HepG2 (cell line): ENCODE data around the gene RPS19BP1. TPM values are rescaled to one million over a fixed set of nuclear protein-coding genes. Genes with fewer than 3 reads are reported as not detected.

ENCODE experiments used
- ARID5B ChIP-seq: IDR thresholded peaks from 2 replicates; pipeline ENCODE4 v1.4.0; 2020; ENCODE audit warnings: mild to moderate bottlenecking, missing genetic modification reagents
- ATF3 ChIP-seq: sonication (generic); formaldehyde crosslinking; IDR thresholded peaks from 2 replicates; pipeline ENCODE4 v1.4.0; 2020; ENCODE audit warnings: missing genetic modification reagents
- ELF4 ChIP-seq: sonication (generic); formaldehyde crosslinking; IDR thresholded peaks from 2 replicates; pipeline ENCODE4 v1.5.0; 2020; ENCODE audit warnings: missing genetic modification reagents, mild to moderate bottlenecking, moderate library complexity, borderline replicate concordance
- FOXJ3 ChIP-seq: sonication (generic); formaldehyde crosslinking; IDR thresholded peaks from 2 replicates; pipeline ENCODE4 v1.4.0; 2020; ENCODE audit warnings: missing genetic modification reagents, mild to moderate bottlenecking, borderline replicate concordance
- HMG20A ChIP-seq: IDR thresholded peaks from 2 replicates; pipeline ENCODE4 v1.6.1; 2016; ENCODE audit warnings: borderline replicate concordance
- PAXIP1 ChIP-seq: sonication (generic); formaldehyde crosslinking; conservative IDR thresholded peaks from 2 replicates; pipeline ENCODE4 v1.4.0; 2020; ENCODE audit warnings: mild to moderate bottlenecking, missing genetic modification reagents, moderate library complexity
- PHF5A ChIP-seq: IDR thresholded peaks from one replicate; pipeline ENCODE4 v1.6.1; 2018; ENCODE audit warnings: low read depth, missing genetic modification reagents; ENCODE audit not compliant: unreplicated experiment
- SAP130 ChIP-seq: IDR thresholded peaks from 2 replicates; pipeline ENCODE4 v1.6.1; 2016; ENCODE audit warnings: low read depth
- SIX4 ChIP-seq: sonication (generic); formaldehyde crosslinking; IDR thresholded peaks from 2 replicates; pipeline ENCODE4 v1.4.0; 2020; ENCODE audit warnings: missing genetic modification reagents
- TBL1XR1 ChIP-seq: fragments of 150-350 bp; IDR thresholded peaks from 2 replicates; pipeline ENCODE4 v1.6.1; 2014; ENCODE audit warnings: borderline replicate concordance, low read length; ENCODE audit not compliant: partially characterized antibody
- TFE3 ChIP-seq: IDR thresholded peaks from 2 replicates; pipeline ENCODE4 v1.6.1; 2016
- XRCC5 ChIP-seq: fragments of 200-400 bp; formaldehyde crosslinking; optimal IDR thresholded peaks from 2 replicates; pipeline ENCODE3; 2017; ENCODE audit warnings: mild to moderate bottlenecking, low read length
- ZBTB26 ChIP-seq: IDR thresholded peaks from 2 replicates; pipeline ENCODE4 v1.6.1; 2016; ENCODE audit warnings: missing compliant biosample characterization, missing genetic modification reagents, borderline replicate concordance
- ZFX ChIP-seq: sonication (generic); formaldehyde crosslinking; IDR thresholded peaks from 2 replicates; pipeline ENCODE4 v1.4.0; 2020; ENCODE audit warnings: mild to moderate bottlenecking, low read depth, missing genetic modification reagents, moderate library complexity
- ZFY ChIP-seq: sonication (generic); formaldehyde crosslinking; IDR thresholded peaks from 2 replicates; pipeline ENCODE4 v1.4.0; 2020; ENCODE audit warnings: missing genetic modification reagents
- ZKSCAN8 ChIP-seq: IDR thresholded peaks from 2 replicates; pipeline ENCODE4 v1.6.1; 2016; ENCODE audit warnings: borderline replicate concordance, missing genetic modification reagents, missing compliant biosample characterization
- ZNF607 ChIP-seq: sonication (generic); formaldehyde crosslinking; IDR thresholded peaks from 2 replicates; pipeline ENCODE4 v1.5.1; 2020; ENCODE audit warnings: missing genetic modification reagents, mild to moderate bottlenecking, borderline replicate concordance
- ZNF891 ChIP-seq: sonication (generic); formaldehyde crosslinking; IDR thresholded peaks from 2 replicates; pipeline ENCODE4 v1.5.0; 2020; ENCODE audit warnings: mild to moderate bottlenecking, missing genetic modification reagents
- polyA plus RNA-seq, 8 experiments: library from polyadenylated mRNA; depleted of rRNA in 3 of 8; stranded (reverse) in 7 of 8; unstranded in 1 of 8; fragments of >200 nt; fragmentation: Illumina TruSeq in 4 of 8; extraction: Trizol in 4 of 8; gene quantifications; 2 replicates each; pipeline versions ENCODE4 v1.2.1 to v1.2.3, GENCODE V29; 2011 to 2016; ENCODE audit warnings: low read depth in 4 of 8, missing spikeins in 1 of 8, mixed read lengths in 1 of 8; ENCODE audit not compliant: insufficient read depth in 1 of 8
- total RNA-seq, 5 experiments: library from RNA; depleted of rRNA; stranded (reverse); fragments of >200 nt; fragmentation: Illumina TruSeq; extraction: Trizol; gene quantifications; 2 replicates each; pipeline ENCODE4 v1.2.3, GENCODE V29; 2016; ENCODE audit warnings: low read depth in 1 of 5

RPS19BP1 gene
- total and polyA plus RNA-seq, 2 of the 13 experiments (the other 11 are each of a cell fraction or from before 2014, with no cell fraction given): 44.3 to 81.3 TPM

GRCh38 chr22:39528681-39529486, 3.7 kb downstream of the RPS19BP1 start (continued):
- TF ChIP-seq ARID5B (CRISPR knock-in tag): peak; percentile 70
- TF ChIP-seq TFE3: 0 out of 2 replicates have a peak, but pooled peaks have one; percentile 45
- TF ChIP-seq ZNF891 (CRISPR knock-in tag): peak; percentile 77; the same call in 1 of the 2 replicates
- 0 out of 2 replicates have a peak, but pooled peaks have one; percentile 13 for TF ChIP-seq HMG20A (CRISPR knock-in tag)
- TF ChIP-seq ELF4 (CRISPR knock-in tag): no peak
- peak; percentile 42; the same call in 1 of the 2 replicates for TF ChIP-seq PAXIP1
- peak; percentile 51; the same call in 1 of the 2 replicates for TF ChIP-seq FOXJ3 (CRISPR knock-in tag)
- peak; percentile 65 for TF ChIP-seq ZNF607
- peak; percentile 73 for TF ChIP-seq ZFX (CRISPR knock-in tag)
- peak; percentile 75; the same call in 1 of the 2 replicates for TF ChIP-seq ZBTB26 (CRISPR knock-in tag)
- peak; percentile 44; the same call in 1 of the 2 replicates for TF ChIP-seq SIX4 (CRISPR knock-in tag)
- peak; percentile 69 for TF ChIP-seq ZFY (CRISPR knock-in tag)
- peak; percentile 85 for TF ChIP-seq SAP130
- TF ChIP-seq ZKSCAN8 (CRISPR knock-in tag): peak; percentile 91
- peak; percentile 81 for TF ChIP-seq TBL1XR1
- TF ChIP-seq ATF3: peak; percentile 59
- TF ChIP-seq XRCC5: peak; percentile 100
- TF ChIP-seq PHF5A (CRISPR knock-in tag): peak; percentile 89
